K562 (cell line): Measurements from ENCODE around the gene ELK4.

Experiments
- CBFB ChIP-seq: sonication (generic); formaldehyde crosslinking; IDR thresholded peaks from 2 replicates; pipeline ENCODE4 v1.4.0; 2020; ENCODE audit warnings: mild to moderate bottlenecking, missing genetic modification reagents
- CBX1 ChIP-seq: sonication (generic); IDR thresholded peaks from 2 replicates; pipeline ENCODE4 v1.6.1; 2016; ENCODE audit warnings: antibody characterized with exemption, low read depth, mild to moderate bottlenecking
- CBX3 ChIP-seq, 2 experiments: IDR thresholded peaks; 1 replicate in 1 of 2; 2 replicates in 1 of 2; pipeline ENCODE4 v1.6.1; 2012; ENCODE audit warnings: inconsistent platforms in 2 of 2, low read length in 2 of 2, borderline replicate concordance in 1 of 2, control low read depth in 1 of 2
- CTCF ChIP-seq, 3 experiments: IDR thresholded peaks in 2 of 3; conservative IDR thresholded peaks in 1 of 3; 2 replicates each; pipeline ENCODE4 v1.5.1; 2011 to 2012; ENCODE audit warnings: low read length in 3 of 3, mild to moderate bottlenecking in 3 of 3, control low read depth in 2 of 3, improper control_type of control experiment in 1 of 3, inconsistent platforms in 1 of 3, low read depth in 1 of 3, mixed read lengths in 1 of 3, moderate library complexity in 1 of 3; ENCODE audit not compliant: insufficient read depth in 2 of 3
- E2F1 ChIP-seq: sonication (generic); formaldehyde crosslinking; IDR thresholded peaks from 2 replicates; pipeline ENCODE4 v1.8.1; 2023; ENCODE audit warnings: mild to moderate bottlenecking, missing genetic modification reagents, moderate library complexity
- EP300 ChIP-seq: IDR thresholded peaks from 2 replicates; pipeline ENCODE4 v1.6.1; 2012; ENCODE audit warnings: low read length, improper control_type of control experiment
- ETV6 ChIP-seq, 3 experiments: fragments of 150-350 bp in 1 of 3; sonication (generic) in 1 of 3; formaldehyde crosslinking in 1 of 3; IDR thresholded peaks; 2 replicates each; pipeline versions ENCODE4 v1.6.1 to v1.8.0; 2014 to 2022; ENCODE audit warnings: borderline replicate concordance in 2 of 3, low read depth in 2 of 3, antibody characterized with exemption in 1 of 3, low read length in 1 of 3, mild to moderate bottlenecking in 1 of 3, missing genetic modification reagents in 1 of 3
- HCFC1 ChIP-seq: IDR thresholded peaks from 2 replicates; pipeline ENCODE4 v1.6.1; 2012; ENCODE audit warnings: low read depth, low read length, improper control_type of control experiment
- KHSRP ChIP-seq: fragments of 450-650 bp; IDR thresholded peaks from 2 replicates; pipeline ENCODE4 v1.6.1; 2017
- NONO ChIP-seq, 2 experiments: fragments of 200-400 bp in 1 of 2; fragments of 450-650 bp in 1 of 2; formaldehyde crosslinking in 1 of 2; IDR thresholded peaks; 2 replicates each; pipeline ENCODE4 v1.6.1; 2017; ENCODE audit warnings: low read depth in 2 of 2, mild to moderate bottlenecking in 2 of 2, moderate library complexity in 2 of 2, low read length in 1 of 2
- PATZ1 ChIP-seq: fragments of 250-450 bp; sonication (Bioruptor Pico); IDR thresholded peaks from 2 replicates; pipeline ENCODE4 v1.5.0; 2020; ENCODE audit warnings: mild to moderate bottlenecking, borderline replicate concordance
- POLR2A ChIP-seq: fragments of 450-650 bp; conservative IDR thresholded peaks from 2 replicates; pipeline ENCODE4 v1.6.1; 2016
- SLC30A9 ChIP-seq: fragments of 250-450 bp; sonication (Bioruptor Pico); IDR thresholded peaks from 2 replicates; pipeline ENCODE4 v1.8.0; 2022; ENCODE audit warnings: mild to moderate bottlenecking, moderate library complexity
- TF ChIP-seq, protein P1 (sequence below): fragments of 250-450 bp; sonication (Bioruptor Pico); IDR thresholded peaks from 2 replicates; pipeline ENCODE4 v1.5.0; 2020; ENCODE audit warnings: mild to moderate bottlenecking

GRCh38 chr1:205665201-205666045 lies 33.6 kb upstream of the ELK4 start:
- no peak for TF ChIP-seq NONO (IDR thresholded peaks at IDR 0.05; ENCODE audit: low read depth in 2 of 2, low read length in 1 of 2)
- TF ChIP-seq SLC30A9 (CRISPR knock-in tag) = no peak
- no peak for TF ChIP-seq E2F1 (CRISPR knock-in tag)
- no peak for TF ChIP-seq CBX3 (IDR thresholded peaks at IDR 0.05; ENCODE audit: borderline replicate concordance in 1 of 2, low read length in 2 of 2)
- TF ChIP-seq CBX1 = no peak
- TF ChIP-seq PATZ1 (CRISPR knock-in tag) = no peak
- TF ChIP-seq CTCF (IDR thresholded peaks at IDR 0.05 in 2 of 3, conservative IDR thresholded peaks at IDR 0.05 in 1 of 3; ENCODE audit: insufficient read depth in 2 of 3, low read depth in 1 of 3, low read length in 3 of 3) = no peak
- TF ChIP-seq HCFC1 = no peak
- TF ChIP-seq KHSRP = no peak
- no peak for TF ChIP-seq ETV6 (IDR thresholded peaks at IDR 0.05; ENCODE audit: borderline replicate concordance in 1 of 2, low read depth in 2 of 2, low read length in 1 of 2)
- no peak for TF ChIP-seq ETV6 (CRISPR knock-in tag; IDR thresholded peaks at IDR 0.05; ENCODE audit: borderline replicate concordance)
- TF ChIP-seq, protein P1, sequence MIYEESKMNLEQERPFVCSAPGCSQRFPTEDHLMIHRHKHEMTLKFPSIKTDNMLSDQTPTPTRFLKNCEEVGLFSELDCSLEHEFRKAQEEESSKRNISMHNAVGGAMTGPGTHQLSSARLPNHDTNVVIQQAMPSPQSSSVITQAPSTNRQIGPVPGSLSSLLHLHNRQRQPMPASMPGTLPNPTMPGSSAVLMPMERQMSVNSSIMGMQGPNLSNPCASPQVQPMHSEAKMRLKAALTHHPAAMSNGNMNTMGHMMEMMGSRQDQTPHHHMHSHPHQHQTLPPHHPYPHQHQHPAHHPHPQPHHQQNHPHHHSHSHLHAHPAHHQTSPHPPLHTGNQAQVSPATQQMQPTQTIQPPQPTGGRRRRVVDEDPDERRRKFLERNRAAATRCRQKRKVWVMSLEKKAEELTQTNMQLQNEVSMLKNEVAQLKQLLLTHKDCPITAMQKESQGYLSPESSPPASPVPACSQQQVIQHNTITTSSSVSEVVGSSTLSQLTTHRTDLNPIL (CRISPR knock-in tag) = no peak
- no peak for TF ChIP-seq EP300
- no peak for TF ChIP-seq POLR2A
- no peak for TF ChIP-seq CBFB
